Esophagus muscularis mucosa (tissue), 4 donors: ENCODE data around the gene TCF3. TPM values are rescaled to one million over a fixed set of nuclear protein-coding genes. Genes with fewer than 3 reads are reported as not detected.
"Not testable (repeated sequence)": the region's sequence is repeated elsewhere in the genome, so short reads cannot be mapped to it uniquely, and the experiment has no call there.

Source experiments
- DNase-seq: peaks from one replicate; pipeline ENCODE4 v3.0.0-alpha.2; 2017; ENCODE audit errors: extremely low spot score
- H3K27ac ChIP-seq, 4 donors: fragments of 200-600 bp; sonication (generic); replicated peaks in 1 of 4; 1 replicate in 3 of 4; 2 replicates in 1 of 4; pipeline ENCODE4 v1.5.1; 2016 to 2019; ENCODE audit warnings: mild to moderate bottlenecking in 1 of 4
- H3K27me3 ChIP-seq, 4 donors: fragments of 200-600 bp; sonication (generic); one replicate each; pipeline versions ENCODE4 v1.5.1 to v1.6.0; 2016 to 2019
- H3K36me3 ChIP-seq, 4 donors: fragments of 200-600 bp; sonication (generic); one replicate each; pipeline ENCODE4 v1.5.1; 2016 to 2019
- H3K4me1 ChIP-seq, 4 donors: fragments of 200-600 bp; sonication (generic); one replicate each; pipeline ENCODE4 v1.5.1; 2016 to 2019
- H3K4me3 ChIP-seq, 4 donors: fragments of 200-600 bp; sonication (generic); 1 replicate in 2 of 4; 2 replicates in 2 of 4; pipeline ENCODE4 v1.5.1; 2016 to 2019; ENCODE audit warnings: mild to moderate bottlenecking in 4 of 4, moderate library complexity in 1 of 4
- H3K9me3 ChIP-seq, 4 donors: fragments of 200-600 bp; sonication (generic); 1 replicate in 3 of 4; 2 replicates in 1 of 4; pipeline ENCODE4 v1.5.1; 2016 to 2019
- EP300 ChIP-seq: sonication (generic); formaldehyde crosslinking; IDR thresholded peaks from one replicate; pipeline ENCODE4 v1.6.1; 2017; ENCODE audit warnings: antibody characterized with exemption
- POLR2A ChIP-seq: fragments of 450-650 bp; IDR thresholded peaks from one replicate; pipeline ENCODE4 v1.6.1; 2017; ENCODE audit warnings: antibody characterized with exemption, moderate library complexity, mild to moderate bottlenecking, low read depth
- POLR2AphosphoS5 ChIP-seq, 2 donors: sonication (generic); formaldehyde crosslinking; IDR thresholded peaks; one replicate each; pipeline ENCODE4 v1.6.1; 2017; ENCODE audit warnings: antibody characterized with exemption in 2 of 2
- WGBS: methylation state at CpG from one replicate; pipeline ENCODE4 v1.1.5; 2018; 5-methylcytosine and 5-hydroxymethylcytosine counted together
- intact Hi-C: fragments of 100-400 bp; cut with DNase I; formaldehyde crosslinking; loops from one replicate; pipeline ENCODE4 v1.15.1; 2023
- total RNA-seq, 4 donors: library from RNA; depleted of rRNA; stranded (reverse); fragments of >200 nt; gene quantifications; one replicate each; pipeline versions ENCODE4 v1.1.0 to v1.2.1, GENCODE V29; 2016
- TF ChIP-seq, protein P1 (sequence below), 3 experiments: fragments of 200-600 bp in 2 of 3; fragments of 450-650 bp in 1 of 3; sonication (generic) in 2 of 3; IDR thresholded peaks; one replicate each; pipeline ENCODE4 v1.5.1; 2017 to 2019; ENCODE audit warnings: antibody characterized with exemption in 3 of 3, mild to moderate bottlenecking in 2 of 3, moderate library complexity in 1 of 3

Gene TCF3
- total RNA-seq, 4 donors from 2014 or later, result 32.0 to 53.6 (median 46.5) TPM

DNA sequence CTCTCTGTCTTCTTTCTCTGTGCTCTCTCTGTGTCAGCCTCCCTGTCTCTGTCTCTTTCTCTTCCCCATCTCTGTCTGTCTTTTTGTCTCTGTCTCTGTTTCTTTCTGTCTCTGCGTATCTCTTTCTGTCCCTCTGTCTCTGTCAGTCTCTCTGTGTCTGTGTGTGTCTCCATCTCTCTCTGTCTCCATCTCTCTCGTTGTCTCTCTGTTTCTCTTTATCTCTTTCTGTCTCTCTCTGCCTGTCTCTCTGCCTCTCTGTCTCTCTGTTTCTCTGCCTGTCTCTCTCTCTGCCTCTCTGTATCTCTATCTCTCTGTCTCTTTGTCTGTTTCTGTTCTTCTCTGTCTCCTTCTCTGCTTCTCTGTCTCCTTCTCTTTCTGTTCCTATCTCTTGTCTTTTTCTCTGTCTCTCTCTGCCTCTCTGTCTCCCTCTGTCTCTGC lies 15.7 kb upstream of the TCF3 start:
- DNase-seq, result no peak
- TF ChIP-seq EP300 (no peak), POLR2A (no peak), POLR2AphosphoS5 (IDR thresholded peaks at IDR 0.05) (no peak)
- TF ChIP-seq, protein P1, sequence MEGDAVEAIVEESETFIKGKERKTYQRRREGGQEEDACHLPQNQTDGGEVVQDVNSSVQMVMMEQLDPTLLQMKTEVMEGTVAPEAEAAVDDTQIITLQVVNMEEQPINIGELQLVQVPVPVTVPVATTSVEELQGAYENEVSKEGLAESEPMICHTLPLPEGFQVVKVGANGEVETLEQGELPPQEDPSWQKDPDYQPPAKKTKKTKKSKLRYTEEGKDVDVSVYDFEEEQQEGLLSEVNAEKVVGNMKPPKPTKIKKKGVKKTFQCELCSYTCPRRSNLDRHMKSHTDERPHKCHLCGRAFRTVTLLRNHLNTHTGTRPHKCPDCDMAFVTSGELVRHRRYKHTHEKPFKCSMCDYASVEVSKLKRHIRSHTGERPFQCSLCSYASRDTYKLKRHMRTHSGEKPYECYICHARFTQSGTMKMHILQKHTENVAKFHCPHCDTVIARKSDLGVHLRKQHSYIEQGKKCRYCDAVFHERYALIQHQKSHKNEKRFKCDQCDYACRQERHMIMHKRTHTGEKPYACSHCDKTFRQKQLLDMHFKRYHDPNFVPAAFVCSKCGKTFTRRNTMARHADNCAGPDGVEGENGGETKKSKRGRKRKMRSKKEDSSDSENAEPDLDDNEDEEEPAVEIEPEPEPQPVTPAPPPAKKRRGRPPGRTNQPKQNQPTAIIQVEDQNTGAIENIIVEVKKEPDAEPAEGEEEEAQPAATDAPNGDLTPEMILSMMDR (IDR thresholded peaks at IDR 0.05), result no peak
- Histone ChIP-seq H3K9me3 (no peaks in the 10 kb centered on the region), H3K27ac (no peak overlapping the region), H3K36me3 (no peaks in the 10 kb centered on the region), H3K4me3 (no peak overlapping the region), H3K27me3 (peaks cover 0 to 85% (median 44%) of the 10 kb centered on the region in 4 donors), H3K4me1 (peaks cover 8 to 28% (median 24%) of the 10 kb centered on the region in 4 donors)
- 58% methylated on average over 2 of the region's 2 CpGs for WGBS
- intact Hi-C loops, result no loop called here

DNA sequence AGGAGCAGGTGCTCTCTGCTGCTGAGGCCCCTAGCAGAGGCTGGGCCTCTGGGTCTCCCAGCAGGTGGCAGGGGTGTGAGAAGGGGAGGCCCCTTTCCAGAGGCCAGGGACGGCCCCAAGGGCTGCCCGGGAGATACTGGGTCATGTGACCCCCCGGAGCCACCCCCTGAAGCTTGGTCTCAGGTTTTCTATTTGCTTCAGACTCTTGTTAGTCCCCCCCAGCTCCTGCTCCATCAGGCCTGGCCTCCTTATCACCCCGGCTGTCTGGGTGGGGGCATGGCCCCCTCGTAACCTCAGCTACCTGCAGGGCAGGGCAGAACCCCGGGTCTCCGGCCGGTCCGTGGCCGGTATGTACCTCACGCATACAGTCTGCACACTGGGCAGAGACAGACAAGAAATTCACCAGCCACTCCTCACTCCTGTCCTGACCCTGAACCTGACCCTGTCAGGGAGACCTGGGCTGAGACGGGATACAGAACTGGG lies 13.2 kb upstream of the TCF3 start:
- 73% methylated on average over 12 of the region's 12 CpGs for WGBS

DNA sequence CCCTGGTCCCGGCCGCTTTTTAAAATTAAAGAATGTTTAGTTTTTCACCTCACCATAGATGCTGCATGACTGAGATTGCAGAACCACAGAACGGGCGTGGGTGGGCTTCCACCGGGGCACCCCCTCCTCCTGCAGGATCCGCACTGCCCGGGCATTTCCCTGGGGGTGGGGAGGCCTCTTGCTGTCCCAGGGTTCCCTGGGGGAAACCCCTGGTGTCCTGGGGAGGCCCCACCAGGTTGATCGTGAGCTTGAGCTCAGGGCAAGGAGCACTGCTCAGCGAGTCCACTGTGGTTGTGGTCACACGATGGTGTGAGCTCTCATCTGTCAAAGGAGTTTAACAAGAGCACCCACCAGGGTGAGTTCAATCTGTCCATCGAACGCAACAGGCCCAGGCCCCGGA lies 11.4 kb upstream of the TCF3 start:
- Histone ChIP-seq H3K4me1 (peaks cover 0 to 12% (median 8%) of the 10 kb centered on the region in 4 donors), H3K4me3 (no peak overlapping the region), H3K27me3 (peaks cover 0 to 48% (median 14%) of the 10 kb centered on the region in 4 donors), H3K9me3 (no peaks in the 10 kb centered on the region), H3K27ac (no peak overlapping the region), H3K36me3 (no peaks in the 10 kb centered on the region)
- TF ChIP-seq, protein P1 (IDR thresholded peaks at IDR 0.05), result no peak
- no peak for TF ChIP-seq EP300
- TF ChIP-seq POLR2AphosphoS5 (IDR thresholded peaks at IDR 0.05), result no peak
- TF ChIP-seq POLR2A, result no peak
- DNase-seq, result no peak
- WGBS, result 74% methylated on average over 13 of the region's 13 CpGs
- intact Hi-C loops, result no loop called here

More for the DNA sequence above, 13.2 kb upstream of the TCF3 start:
- Histone ChIP-seq H3K4me3 (no peak overlapping the region), H3K27ac (no peak overlapping the region), H3K27me3 (peaks cover 0 to 66% (median 25%) of the 10 kb centered on the region in 4 donors), H3K36me3 (no peaks in the 10 kb centered on the region), H3K4me1 (peaks cover 0 to 17% (median 12%) of the 10 kb centered on the region in 4 donors), H3K9me3 (no peaks in the 10 kb centered on the region)
- intact Hi-C loops, result no loop called here
- DNase-seq, result no peak
- TF ChIP-seq POLR2AphosphoS5 (IDR thresholded peaks at IDR 0.05) (no peak), POLR2A (no peak), EP300 (no peak)
- TF ChIP-seq, protein P1 (IDR thresholded peaks at IDR 0.05), result no peak

DNA sequence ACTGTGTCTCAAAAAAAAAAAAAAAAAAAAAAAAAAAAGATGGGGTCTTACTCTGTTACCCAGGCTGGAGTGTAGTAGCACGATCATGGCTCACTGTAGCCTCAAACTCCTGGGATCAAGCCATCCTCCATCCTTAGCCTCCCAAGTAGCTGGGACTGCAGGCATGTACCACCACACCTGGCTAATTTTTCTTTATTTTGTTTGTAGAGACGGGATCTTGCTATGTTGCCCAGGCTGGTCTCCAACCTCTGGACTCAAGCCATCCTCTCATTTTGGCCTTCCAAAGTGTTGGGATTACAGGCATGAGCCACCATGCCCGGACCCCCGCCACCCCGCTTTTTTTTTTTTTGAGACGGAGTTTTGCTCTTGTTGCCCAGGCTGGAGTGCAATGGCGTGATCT lies 10.8 kb upstream of the TCF3 start:
- H3K9me3 ChIP-seq, intact Hi-C loops, H3K4me1 ChIP-seq, DNase-seq, H3K27ac ChIP-seq, H3K36me3 ChIP-seq, H3K4me3 ChIP-seq: not testable (repeated sequence)
- WGBS, result 94% methylated on average over 7 of the region's 7 CpGs
- peaks cover 0 to 48% (median 9%) of the 10 kb centered on the region in 4 donors for H3K27me3 ChIP-seq

DNA sequence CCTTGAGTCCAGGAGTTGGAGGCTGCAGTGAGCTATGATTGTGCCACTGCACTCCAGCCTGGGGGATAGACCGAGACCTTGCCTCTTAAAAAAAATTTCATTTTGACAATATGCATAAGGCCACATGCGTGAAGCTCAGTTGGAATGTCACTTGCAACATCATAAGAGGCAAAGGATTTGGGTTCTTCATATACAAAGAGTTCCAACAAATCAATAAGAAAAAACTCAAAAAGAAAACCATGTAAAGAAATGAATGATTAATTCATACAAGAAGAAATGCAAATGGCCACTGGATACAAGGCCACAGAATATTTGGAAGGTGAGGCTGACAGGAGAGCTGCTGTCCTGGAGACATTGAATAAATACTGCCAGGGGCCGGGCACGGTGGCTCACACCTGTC lies 9.6 kb upstream of the TCF3 start:
- Histone ChIP-seq H3K27ac (no peak overlapping the region), H3K27me3 (peaks cover 0 to 47% (median 7%) of the 10 kb centered on the region in 4 donors), H3K9me3 (no peaks in the 10 kb centered on the region), H3K4me1 (no peaks in the 10 kb centered on the region), H3K4me3 (no peak overlapping the region), H3K36me3 (no peaks in the 10 kb centered on the region)
- no peak for DNase-seq
- TF ChIP-seq POLR2AphosphoS5 (IDR thresholded peaks at IDR 0.05), result no peak
- TF ChIP-seq, protein P1 (IDR thresholded peaks at IDR 0.05), result no peak
- no peak for TF ChIP-seq POLR2A
- intact Hi-C loops, result no loop called here
- WGBS, result 89% methylated on average over 4 of the region's 4 CpGs
